ENCODE measurements around the gene CD1C.

GRCh38 chr1:158330391-158331105 lies 40.8 kb downstream of the CD1C start:
- TF ChIP-seq, protein P1, sequence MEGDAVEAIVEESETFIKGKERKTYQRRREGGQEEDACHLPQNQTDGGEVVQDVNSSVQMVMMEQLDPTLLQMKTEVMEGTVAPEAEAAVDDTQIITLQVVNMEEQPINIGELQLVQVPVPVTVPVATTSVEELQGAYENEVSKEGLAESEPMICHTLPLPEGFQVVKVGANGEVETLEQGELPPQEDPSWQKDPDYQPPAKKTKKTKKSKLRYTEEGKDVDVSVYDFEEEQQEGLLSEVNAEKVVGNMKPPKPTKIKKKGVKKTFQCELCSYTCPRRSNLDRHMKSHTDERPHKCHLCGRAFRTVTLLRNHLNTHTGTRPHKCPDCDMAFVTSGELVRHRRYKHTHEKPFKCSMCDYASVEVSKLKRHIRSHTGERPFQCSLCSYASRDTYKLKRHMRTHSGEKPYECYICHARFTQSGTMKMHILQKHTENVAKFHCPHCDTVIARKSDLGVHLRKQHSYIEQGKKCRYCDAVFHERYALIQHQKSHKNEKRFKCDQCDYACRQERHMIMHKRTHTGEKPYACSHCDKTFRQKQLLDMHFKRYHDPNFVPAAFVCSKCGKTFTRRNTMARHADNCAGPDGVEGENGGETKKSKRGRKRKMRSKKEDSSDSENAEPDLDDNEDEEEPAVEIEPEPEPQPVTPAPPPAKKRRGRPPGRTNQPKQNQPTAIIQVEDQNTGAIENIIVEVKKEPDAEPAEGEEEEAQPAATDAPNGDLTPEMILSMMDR (IDR thresholded peaks at IDR 0.05) = no peak
- TF ChIP-seq POLR2A (IDR thresholded peaks at IDR 0.05) = no peak
